ELR (cell line): ENCODE results near the gene CNTROB.

Experiments
- DNase-seq: peaks from one replicate; pipeline ENCODE4 v3.0.0-alpha.2; 2015; ENCODE audit warnings: low read depth

The CNTROB gene

DNA sequence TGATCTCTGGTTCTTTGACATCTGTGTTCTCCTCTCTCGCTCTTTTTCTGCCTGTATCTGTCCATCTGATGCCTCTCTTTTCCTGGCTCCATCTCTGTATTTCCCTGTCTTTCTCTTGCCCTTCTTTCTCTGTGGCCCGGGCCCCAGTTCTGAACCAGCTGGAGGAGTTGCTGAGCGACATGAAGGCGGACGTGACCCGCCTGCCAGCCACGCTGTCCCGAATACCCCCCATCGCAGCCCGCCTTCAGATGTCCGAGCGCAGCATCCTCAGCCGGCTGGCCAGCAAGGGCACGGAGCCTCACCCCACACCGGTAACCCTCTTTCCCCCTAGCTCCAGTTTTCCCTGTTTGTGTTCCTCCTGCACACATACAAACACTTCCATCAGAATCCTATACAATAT lies 21.7 kb upstream of the CNTROB start:
- no peak for DNase-seq

GRCh38 chr17:7910711-7911110 lies 21.3 kb upstream of the CNTROB start:
- DNase-seq = no peak

GRCh38 chr17:7911116-7911515 lies 20.9 kb upstream of the CNTROB start:
- no peak for DNase-seq

GRCh38 chr17:7912927-7913524 lies 19.0 kb upstream of the CNTROB start:
- peak; percentile 89 for DNase-seq

DNA sequence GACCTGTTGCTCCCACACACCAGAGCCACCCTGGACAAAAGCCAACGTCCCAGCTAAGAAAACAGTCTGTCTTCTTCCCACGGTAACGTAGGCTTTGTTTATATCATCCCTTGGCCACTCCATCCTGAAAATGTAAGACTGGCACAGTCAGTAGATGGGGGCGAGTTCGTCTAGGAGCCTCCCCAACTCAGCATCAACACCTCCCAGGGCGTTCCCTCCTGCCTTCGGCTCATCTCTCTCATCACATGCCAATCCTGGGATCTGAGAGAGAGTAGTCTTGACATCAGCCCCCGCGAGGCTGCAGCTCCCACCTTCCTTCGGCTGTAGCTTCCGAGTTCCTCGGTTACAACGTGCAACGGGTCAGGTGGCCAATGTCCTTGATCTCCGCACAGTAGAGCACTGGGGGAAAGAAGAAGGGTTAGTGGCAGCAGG lies 16.8 kb upstream of the CNTROB start:
- DNase-seq = no peak

GRCh38 chr17:7915611-7916384 lies 16.2 kb upstream of the CNTROB start, which contains the start of gene RNF227:
TSS of gene RNF227 (minus strand) at chr17:7916289. CDS start at chr17:7916195, 94 bp downstream.
- peak; percentile 96 for DNase-seq

GRCh38 chr17:7916385-7916682 lies 15.7 kb upstream of the CNTROB start:
- DNase-seq = no peak

DNA sequence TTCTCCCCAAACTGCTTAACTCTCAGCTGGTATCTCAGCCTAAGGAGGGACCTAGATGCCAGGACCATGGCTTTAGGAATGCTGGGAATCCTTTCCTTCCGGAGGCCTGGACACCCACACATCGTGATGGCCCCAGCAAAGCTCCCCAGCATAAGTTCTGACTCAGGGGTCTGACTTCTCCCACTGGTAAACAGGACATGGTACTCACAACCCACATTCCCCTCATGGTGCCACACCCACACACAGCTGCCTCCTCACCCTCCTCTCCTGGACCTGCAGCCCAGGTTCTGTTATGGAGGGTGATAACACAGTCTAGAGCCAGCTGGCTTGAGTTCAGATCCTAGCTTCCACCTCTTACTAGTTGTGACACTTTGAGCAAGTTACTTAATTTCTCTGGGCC lies 15.2 kb upstream of the CNTROB start:
- DNase-seq = peak; percentile 74

- no peak for DNase-seq
Measured at GRCh38 chr17:7922269-7922844, 9.6 kb upstream of the CNTROB start.

GRCh38 chr17:7922845-7923628 lies 9.0 kb upstream of the CNTROB start:
- peak; percentile 68 for DNase-seq

DNA sequence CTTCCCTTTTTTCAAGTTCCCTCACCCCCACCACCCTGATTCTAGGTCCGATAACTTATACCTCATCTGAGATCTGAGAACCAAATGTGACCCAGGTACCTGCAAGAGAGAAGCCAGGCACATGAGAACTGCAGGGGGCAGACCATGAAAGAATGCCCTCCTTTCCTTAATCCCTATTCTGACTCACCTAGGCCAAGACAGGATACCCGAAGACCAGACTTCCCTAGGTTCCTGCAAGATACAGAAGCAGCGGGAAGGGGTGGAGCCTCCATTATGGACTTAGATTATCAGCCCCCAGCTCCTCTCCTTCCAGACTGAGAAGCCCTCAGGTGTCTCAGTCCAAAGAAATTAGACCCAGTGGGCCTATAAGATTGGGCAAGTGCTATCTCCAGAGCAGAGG lies 4.4 kb upstream of the CNTROB start:
- DNase-seq = peak; percentile 28

DNA sequence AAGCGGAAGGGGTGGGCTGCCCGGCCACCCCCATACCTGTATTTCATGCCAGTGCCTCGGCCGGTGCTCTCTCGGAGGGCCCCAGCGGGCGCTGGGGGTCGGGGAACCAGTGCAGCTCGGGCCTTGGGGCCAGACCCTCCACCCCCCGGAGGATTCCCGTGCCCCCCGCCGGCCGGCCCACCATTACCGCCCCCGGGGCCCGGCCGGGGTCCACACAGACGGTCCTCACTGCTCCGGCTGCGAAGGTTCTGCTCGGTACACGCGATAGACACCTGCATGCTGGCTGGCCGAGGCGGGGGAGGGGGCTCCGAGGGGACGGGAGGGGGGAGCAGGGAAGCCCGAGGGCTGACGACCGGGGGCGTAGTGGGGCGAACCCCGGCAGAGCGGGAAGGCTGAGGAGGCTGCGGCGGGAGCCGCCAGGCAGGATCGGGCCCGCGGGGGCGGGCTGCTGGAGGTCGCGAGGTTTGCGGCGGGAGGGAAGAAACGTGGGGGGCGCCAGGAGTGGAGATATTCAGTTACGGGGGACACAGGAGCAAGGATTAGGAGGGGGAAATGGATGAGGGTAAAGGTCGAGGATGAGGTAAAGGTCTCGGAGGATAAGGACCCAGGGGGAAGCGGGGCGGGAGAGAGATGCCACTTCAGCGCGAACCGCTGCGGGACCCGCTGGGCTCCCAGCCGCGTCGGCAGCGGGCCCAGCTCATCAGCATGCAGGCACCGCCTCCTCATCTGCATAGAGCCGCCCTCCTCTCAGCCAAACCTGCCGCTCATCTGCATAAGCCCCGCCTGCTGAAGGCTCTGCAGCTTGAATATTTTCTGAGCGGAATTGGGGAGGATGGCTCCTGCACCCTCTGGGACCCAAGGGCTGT lies 2.6 kb upstream of the CNTROB start, which contains the start of gene KCNAB3:
Gene KCNAB3, minus strand, starts transcription at position 699 of the 866 bp plus-strand sequence. Its CDS starts 421 bp downstream, at position 278.
- peak; percentile 79 for DNase-seq

GRCh38 chr17:7930841-7931631 lies 970 bp upstream of the CNTROB start:
- no peak for DNase-seq

DNA sequence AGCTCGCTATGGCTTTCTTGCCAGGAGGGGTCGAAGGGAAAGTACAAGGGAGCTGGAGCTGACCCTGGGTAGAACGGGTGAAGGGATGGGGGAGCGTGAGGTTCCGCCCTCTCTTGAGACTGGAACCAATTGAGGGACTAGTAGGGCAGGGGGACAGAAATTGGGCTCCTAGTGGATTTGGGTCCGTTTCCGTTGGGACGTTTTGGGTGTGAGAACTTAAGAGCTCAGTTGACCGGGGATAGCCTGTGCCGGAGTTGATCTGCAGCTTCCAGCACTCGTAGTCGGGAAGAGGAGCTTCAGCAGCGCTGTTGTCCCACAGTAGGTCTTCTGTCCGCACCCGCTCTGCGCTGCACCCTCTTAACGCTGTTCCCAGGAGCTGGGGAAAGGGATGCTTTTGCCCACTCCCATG lies 481 bp downstream of the CNTROB start:
- DNase-seq = peak; percentile 57

DNA sequence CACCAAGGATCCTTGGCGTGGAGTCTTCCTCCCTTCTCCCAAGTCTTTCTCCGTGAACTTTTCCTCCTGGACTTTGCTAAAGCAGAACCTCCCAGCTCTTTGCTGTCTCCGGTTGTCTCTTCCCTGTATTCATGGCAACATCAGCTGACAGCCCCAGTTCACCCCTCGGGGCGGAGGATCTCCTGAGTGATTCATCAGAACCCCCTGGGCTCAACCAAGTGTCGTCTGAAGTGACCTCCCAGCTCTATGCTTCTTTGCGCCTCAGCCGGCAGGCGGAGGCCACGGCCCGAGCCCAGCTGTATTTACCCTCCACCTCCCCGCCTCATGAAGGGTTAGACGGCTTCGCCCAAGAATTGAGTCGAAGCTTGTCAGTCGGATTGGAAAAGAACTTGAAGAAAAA lies 943 bp downstream of the CNTROB start:
- DNase-seq = peak; percentile 90

- DNase-seq = no peak
Measured at GRCh38 chr17:7935859-7936258, 3.9 kb downstream of the CNTROB start.

DNA sequence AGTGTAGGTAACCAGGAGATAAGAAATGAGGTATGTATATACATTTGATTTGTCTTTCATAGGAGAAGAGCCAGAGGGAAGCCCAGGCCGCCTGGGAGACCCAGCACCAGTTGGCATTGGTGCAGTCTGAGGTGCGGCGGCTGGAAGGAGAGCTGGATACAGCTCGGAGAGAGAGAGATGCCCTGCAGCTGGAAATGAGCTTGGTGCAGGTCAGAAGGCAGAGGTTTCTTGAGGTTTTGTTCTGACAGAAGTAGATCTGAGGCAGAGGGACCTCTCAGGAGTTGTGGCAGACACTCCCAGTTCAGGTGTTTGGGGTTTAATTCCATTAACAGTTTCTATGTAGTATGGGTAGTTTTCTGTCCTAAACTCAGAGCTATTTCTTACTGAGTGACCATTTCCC lies 8.0 kb downstream of the CNTROB start:
- no peak for DNase-seq

DNA sequence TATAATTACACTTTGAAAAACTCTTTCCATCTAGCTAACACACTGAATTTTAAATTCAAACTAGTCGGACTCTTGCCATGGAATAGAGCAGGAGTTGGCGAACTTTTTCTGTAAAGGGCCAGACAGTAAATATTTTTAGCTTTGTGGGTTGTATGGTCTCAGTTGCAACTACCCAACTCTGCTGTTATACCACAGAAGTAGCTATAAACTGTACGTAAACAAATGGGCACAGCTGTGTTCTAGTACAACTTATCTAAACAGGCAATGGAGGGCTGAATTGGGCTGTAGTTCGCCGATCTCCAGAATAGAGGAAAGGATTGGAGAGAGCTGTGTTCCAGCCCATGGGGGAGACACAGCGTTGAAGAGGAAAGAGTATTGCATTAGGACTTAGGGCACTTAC lies 8.7 kb downstream of the CNTROB start:
- DNase-seq = no peak

GRCh38 chr17:7943291-7943690 lies 11.3 kb downstream of the CNTROB start:
- no peak for DNase-seq

GRCh38 chr17:7944326-7944725 lies 12.3 kb downstream of the CNTROB start:
- no peak for DNase-seq

- no peak for DNase-seq
Measured at GRCh38 chr17:7945651-7946050, 13.6 kb downstream of the CNTROB start.
